ENCODE results near the gene CBX4. TPM values are rescaled to one million over a fixed set of nuclear protein-coding genes. Genes with fewer than 3 reads are reported as not detected.

The CBX4 gene
- total and polyA plus RNA-seq, 2 of the 13 experiments (the other 11 are each of a cell fraction or from before 2014, with no cell fraction given): 25.8 to 50.8 TPM

DNA sequence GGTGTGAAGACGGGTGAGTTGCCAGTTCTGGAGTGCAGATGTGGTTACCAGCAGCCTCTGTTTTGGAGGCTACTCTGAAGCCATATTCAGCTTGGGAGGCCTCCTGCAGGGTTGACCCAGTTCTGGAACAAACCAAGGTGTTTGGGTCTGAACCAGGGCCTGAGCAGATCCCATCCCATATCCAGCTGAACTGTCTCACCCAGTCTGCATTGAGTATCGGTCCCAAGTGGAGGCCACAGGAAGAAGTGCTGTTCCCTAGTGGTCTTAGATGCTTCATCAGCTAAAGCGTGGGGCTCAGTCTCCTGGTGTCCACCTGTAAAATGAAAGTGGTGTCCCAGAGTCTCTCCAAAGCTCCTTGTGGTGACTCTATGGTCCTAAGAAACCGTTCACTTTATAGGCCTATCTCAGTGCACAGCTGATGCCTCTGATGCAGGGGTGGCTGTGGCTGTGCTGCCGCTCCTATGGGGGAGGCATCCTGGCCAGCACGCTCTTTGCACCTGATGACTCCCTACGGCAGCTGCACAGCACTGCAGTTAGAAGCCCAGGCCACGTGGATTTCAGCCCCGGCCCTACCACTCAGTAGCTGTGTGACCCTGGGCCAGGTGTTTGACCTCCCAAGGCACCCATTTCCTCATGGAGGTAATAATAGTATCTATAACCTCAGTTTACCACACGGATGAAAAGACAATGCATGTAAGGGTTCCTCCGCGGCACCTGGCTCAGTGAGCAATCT, 21.0 kb downstream of the CBX4 start (continued):
- no peak for TF ChIP-seq PRDM10 (CRISPR knock-in tag; IDR thresholded peaks at IDR 0.05; ENCODE audit: low read depth)
- TF ChIP-seq REXO4 (CRISPR knock-in tag; IDR thresholded peaks at IDR 0.05; ENCODE audit: borderline replicate concordance): no peak
- TF ChIP-seq KLF13 (CRISPR knock-in tag; IDR thresholded peaks at IDR 0.05): no peak
- TF ChIP-seq, protein P1, sequence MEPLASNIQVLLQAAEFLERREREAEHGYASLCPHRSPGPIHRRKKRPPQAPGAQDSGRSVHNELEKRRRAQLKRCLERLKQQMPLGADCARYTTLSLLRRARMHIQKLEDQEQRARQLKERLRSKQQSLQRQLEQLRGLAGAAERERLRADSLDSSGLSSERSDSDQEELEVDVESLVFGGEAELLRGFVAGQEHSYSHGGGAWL (CRISPR knock-in tag; IDR thresholded peaks at IDR 0.05): peak; percentile 67
- no peak for TF ChIP-seq ZNF558 (CRISPR knock-in tag; IDR thresholded peaks at IDR 0.05; ENCODE audit: borderline replicate concordance)
- TF ChIP-seq ZNF780A (CRISPR knock-in tag; IDR thresholded peaks at IDR 0.05): no peak
- TF ChIP-seq, protein P2, sequence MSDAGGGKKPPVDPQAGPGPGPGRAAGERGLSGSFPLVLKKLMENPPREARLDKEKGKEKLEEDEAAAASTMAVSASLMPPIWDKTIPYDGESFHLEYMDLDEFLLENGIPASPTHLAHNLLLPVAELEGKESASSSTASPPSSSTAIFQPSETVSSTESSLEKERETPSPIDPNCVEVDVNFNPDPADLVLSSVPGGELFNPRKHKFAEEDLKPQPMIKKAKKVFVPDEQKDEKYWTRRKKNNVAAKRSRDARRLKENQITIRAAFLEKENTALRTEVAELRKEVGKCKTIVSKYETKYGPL (CRISPR knock-in tag; IDR thresholded peaks at IDR 0.05): no peak
- TF ChIP-seq SMARCC2 (IDR thresholded peaks at IDR 0.05): no peak
- 0 out of 2 replicates have a peak, but pooled peaks have one; percentile 12 for TF ChIP-seq TARDBP (CRISPR knock-in tag; IDR thresholded peaks at IDR 0.05)
- TF ChIP-seq, protein P3, sequence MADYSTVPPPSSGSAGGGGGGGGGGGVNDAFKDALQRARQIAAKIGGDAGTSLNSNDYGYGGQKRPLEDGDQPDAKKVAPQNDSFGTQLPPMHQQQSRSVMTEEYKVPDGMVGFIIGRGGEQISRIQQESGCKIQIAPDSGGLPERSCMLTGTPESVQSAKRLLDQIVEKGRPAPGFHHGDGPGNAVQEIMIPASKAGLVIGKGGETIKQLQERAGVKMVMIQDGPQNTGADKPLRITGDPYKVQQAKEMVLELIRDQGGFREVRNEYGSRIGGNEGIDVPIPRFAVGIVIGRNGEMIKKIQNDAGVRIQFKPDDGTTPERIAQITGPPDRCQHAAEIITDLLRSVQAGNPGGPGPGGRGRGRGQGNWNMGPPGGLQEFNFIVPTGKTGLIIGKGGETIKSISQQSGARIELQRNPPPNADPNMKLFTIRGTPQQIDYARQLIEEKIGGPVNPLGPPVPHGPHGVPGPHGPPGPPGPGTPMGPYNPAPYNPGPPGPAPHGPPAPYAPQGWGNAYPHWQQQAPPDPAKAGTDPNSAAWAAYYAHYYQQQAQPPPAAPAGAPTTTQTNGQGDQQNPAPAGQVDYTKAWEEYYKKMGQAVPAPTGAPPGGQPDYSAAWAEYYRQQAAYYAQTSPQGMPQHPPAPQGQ (CRISPR knock-in tag; IDR thresholded peaks at IDR 0.05; ENCODE audit: borderline replicate concordance): no peak
- TF ChIP-seq ZSCAN21 (CRISPR knock-in tag; IDR thresholded peaks at IDR 0.05; ENCODE audit: borderline replicate concordance): 0 out of 2 replicates have a peak, but pooled peaks have one; percentile 59
- TF ChIP-seq ZNF710 (CRISPR knock-in tag; IDR thresholded peaks at IDR 0.05; ENCODE audit: borderline replicate concordance): no peak
- 0 out of 2 replicates have a peak, but pooled peaks have one; percentile 25 for TF ChIP-seq ZNF607 (CRISPR knock-in tag; IDR thresholded peaks at IDR 0.05; ENCODE audit: borderline replicate concordance)
- no peak for TF ChIP-seq HNRNPK (IDR thresholded peaks at IDR 0.05; ENCODE audit: low read depth, low read length, poor library complexity, severe bottlenecking)
- no peak for TF ChIP-seq ZNF704 (CRISPR knock-in tag; IDR thresholded peaks at IDR 0.05; ENCODE audit: borderline replicate concordance)
- TF ChIP-seq RBAK (CRISPR knock-in tag; IDR thresholded peaks at IDR 0.05): no peak
